IgD-negative memory B cell (primary cell): Measurements from ENCODE around the gene NDST4. TPM values are rescaled to one million over a fixed set of nuclear protein-coding genes. Genes with fewer than 3 reads are reported as not detected.

Source experiments
- H3K27ac Mint-ChIP-seq, 3 donors: one replicate each; pipeline ENCODE4 v1.8.0; 2020 to 2022; ENCODE audit warnings: mild to moderate bottlenecking in 3 of 3, mixed read lengths in 3 of 3, moderate library complexity in 1 of 3
- H3K27me3 Mint-ChIP-seq: one replicate; pipeline ENCODE4 v1.8.0; 2021; ENCODE audit warnings: mixed read lengths
- H3K36me3 Mint-ChIP-seq: one replicate; pipeline ENCODE4 v1.8.0; 2020; ENCODE audit warnings: mild to moderate bottlenecking, mixed read lengths
- H3K4me1 Mint-ChIP-seq, 3 donors: one replicate each; pipeline ENCODE4 v1.8.0; 2020 to 2022; ENCODE audit warnings: mixed read lengths in 3 of 3, mild to moderate bottlenecking in 1 of 3
- H3K4me3 Mint-ChIP-seq, 4 donors: one replicate each; pipeline ENCODE4 v1.8.0; 2020 to 2022; ENCODE audit warnings: mild to moderate bottlenecking in 4 of 4, mixed read lengths in 4 of 4, moderate library complexity in 3 of 4
- H3K9me3 Mint-ChIP-seq, 3 donors: one replicate each; pipeline ENCODE4 v1.8.0; 2020 to 2021; ENCODE audit warnings: mixed read lengths in 3 of 3, mild to moderate bottlenecking in 1 of 3
- polyA plus RNA-seq: library from polyadenylated mRNA; unstranded; fragments of 300-500 nt; fragmentation: Illumina TruSeq; gene quantifications from one replicate; pipeline ENCODE4 v1.2.3, GENCODE V29; 2021

NDST4 gene
- polyA plus RNA-seq, 1 donor from 2014 or later, result not detected

DNA sequence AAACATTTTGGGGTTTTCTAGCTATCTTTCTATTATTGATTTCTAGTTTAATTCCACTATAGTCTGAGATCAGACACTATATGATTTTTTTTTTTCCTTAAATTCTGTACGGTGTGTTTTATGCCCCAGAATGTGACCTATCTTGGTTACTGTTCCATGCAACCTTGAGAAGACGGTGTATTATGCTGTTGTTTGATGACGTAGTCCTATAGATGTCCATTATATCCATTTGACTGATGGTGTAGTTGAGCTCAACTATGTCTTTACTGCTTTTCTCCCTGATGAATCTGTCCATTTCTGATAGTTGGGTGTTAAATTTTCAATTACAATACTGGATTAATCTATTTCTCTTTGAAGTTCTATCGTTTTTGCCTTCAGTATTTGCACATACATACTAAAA lies 212.5 kb downstream of the NDST4 start:
- no peak overlapping the region for H3K27ac Mint-ChIP-seq
- H3K4me1 Mint-ChIP-seq, result no peaks in the 10 kb centered on the region
- H3K9me3 Mint-ChIP-seq, result no peaks in the 10 kb centered on the region
- H3K27me3 Mint-ChIP-seq, result no peaks in the 10 kb centered on the region
- no peak overlapping the region for H3K4me3 Mint-ChIP-seq
- no peaks in the 10 kb centered on the region for H3K36me3 Mint-ChIP-seq

DNA sequence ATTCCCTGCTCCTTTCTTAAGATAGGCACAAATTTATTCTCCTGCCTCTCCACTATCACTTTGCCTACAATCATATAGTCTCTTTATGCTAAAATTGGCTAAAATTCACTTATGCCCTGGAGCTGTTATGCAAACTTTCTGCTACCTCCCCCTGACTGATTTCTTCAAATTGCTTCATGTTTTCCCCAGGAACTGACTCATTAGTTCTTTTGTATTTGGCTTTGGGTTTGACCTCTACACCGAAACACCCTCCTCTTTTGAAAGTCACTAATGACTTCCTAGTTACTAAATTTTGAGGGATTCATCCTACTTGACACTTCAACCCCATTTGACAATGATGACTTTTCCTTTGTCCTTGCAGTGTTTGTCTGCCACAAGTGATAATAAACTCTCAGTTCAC lies 222.6 kb downstream of the NDST4 start:
- H3K36me3 Mint-ChIP-seq, result no peaks in the 10 kb centered on the region
- H3K27ac Mint-ChIP-seq, result no peak overlapping the region
- peaks cover 0 to 3% (median 0%) of the 10 kb centered on the region in 3 donors for H3K9me3 Mint-ChIP-seq
- no peaks in the 10 kb centered on the region for H3K4me1 Mint-ChIP-seq
- H3K4me3 Mint-ChIP-seq, result no peak overlapping the region
- H3K27me3 Mint-ChIP-seq, result no peaks in the 10 kb centered on the region

DNA sequence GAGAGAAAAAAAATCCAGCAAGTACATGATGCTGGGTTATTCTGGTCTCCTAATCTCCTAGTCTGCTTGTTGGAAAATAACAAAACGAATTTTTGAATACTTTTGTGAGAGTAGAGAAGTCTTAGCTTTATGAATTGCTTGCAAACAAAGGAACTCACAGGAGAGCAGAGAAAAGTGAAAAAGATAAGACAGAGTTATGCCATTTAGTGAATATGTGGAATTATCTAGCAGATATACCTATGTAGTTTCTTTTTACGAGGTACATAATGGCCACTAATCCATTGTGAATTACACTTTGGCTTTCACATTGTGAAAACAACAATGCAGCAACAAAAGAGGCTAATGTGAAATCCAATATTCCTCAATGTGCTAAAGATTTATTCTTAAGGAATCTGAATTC lies 226.7 kb downstream of the NDST4 start:
- no peaks in the 10 kb centered on the region for H3K27me3 Mint-ChIP-seq
- no peak overlapping the region for H3K4me3 Mint-ChIP-seq
- H3K27ac Mint-ChIP-seq, result no peak overlapping the region
- no peaks in the 10 kb centered on the region for H3K4me1 Mint-ChIP-seq
- no peaks in the 10 kb centered on the region for H3K9me3 Mint-ChIP-seq
- no peaks in the 10 kb centered on the region for H3K36me3 Mint-ChIP-seq

DNA sequence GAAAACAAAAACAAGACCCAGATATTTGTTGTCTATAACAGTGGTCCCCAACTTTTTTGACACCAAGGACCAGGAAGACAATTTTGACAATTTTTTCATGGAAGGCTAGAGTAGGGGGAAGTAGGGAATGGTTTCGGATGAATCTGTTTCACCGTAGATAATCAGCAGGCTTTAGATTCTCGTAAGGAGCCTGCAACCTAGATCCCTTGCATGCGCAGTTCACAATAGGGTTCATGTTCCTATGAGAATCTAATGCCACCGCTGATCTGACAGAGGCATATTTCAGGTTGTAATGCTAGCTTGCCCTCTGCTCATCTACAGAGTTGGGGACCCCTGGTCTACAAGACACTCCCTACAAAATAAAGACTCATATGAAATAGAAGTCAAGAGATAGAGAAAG lies 229.8 kb downstream of the NDST4 start:
- no peak overlapping the region for H3K27ac Mint-ChIP-seq
- H3K36me3 Mint-ChIP-seq, result no peaks in the 10 kb centered on the region
- no peaks in the 10 kb centered on the region for H3K27me3 Mint-ChIP-seq
- no peak overlapping the region for H3K4me3 Mint-ChIP-seq
- H3K4me1 Mint-ChIP-seq, result no peaks in the 10 kb centered on the region
- H3K9me3 Mint-ChIP-seq, result no peaks in the 10 kb centered on the region

DNA sequence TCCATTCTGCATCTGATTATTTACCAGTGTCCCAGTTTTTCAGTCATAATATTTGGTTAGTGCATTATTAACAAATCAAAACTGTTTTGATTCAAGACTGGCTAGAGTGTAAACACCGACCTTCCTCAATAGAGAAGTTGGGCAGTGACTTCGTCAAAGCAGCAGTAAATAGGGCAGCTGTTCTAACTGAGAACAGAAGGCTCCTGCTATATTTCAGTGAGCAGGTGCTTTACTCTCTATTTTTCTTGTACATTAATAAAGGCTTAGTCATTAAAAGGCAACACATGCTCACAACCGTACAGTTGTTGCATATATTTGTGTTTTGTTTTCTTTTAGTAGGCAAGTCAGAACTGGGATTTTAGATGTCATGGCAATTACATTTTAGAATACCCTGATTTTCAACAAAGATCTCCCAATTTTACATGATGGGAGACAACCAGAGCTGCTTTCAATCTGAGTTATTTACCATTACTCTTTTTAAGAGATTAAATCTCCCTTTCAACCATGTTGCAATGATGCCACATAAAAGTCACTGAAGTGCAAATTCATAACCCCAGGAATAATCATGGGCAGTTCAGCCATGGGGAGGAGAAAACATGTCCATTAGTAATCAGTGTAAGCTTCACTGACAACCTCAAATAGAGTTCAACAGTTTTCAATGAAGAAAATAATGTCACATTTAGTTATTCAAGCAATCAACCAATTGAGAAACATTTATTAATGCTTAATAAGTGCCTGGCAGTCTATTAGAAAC lies 233.3 kb downstream of the NDST4 start:
- Mint-ChIP-seq H3K4me1 (no peaks in the 10 kb centered on the region), H3K4me3 (no peak overlapping the region), H3K27ac (no peak overlapping the region), H3K27me3 (no peaks in the 10 kb centered on the region), H3K9me3 (no peaks in the 10 kb centered on the region), H3K36me3 (no peaks in the 10 kb centered on the region)

DNA sequence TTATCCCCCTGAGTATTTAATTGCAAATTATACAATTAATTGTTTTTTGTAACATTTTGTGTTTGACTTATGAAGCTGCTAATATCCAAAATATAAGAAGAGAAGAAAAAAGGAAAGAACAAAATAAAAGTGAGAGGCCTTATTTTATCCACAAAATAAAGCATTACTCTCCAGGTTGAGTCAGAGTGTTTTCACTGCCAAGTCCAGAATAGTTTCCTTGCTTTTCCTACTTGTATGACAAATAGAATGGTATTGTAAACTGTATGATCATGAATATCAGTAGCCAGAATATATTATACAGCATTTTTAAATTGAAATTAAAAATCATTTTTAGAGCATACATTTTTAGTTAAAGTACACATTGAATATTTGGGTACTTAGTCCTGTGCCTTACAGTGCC lies 237.8 kb downstream of the NDST4 start:
- no peak overlapping the region for H3K27ac Mint-ChIP-seq
- H3K4me1 Mint-ChIP-seq, result no peaks in the 10 kb centered on the region

DNA sequence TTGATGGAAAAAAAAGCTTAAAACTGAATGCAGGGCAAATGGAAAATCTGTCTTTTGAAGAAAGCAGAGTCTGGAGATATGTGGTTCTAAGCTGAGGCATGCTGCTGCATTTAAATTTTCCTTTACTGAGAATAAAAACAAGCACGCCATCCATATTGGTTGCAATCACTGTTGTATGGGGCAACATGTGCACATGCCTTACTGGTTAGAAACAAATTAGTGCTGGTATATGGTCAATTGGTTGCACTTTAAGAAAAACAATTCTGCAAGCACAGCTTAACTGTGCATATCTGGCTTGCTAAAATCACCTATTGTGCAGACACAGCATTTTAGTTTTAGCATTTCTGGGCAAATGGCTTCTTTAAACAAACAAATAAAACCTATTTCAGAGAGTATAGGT lies 239.1 kb downstream of the NDST4 start:
- Mint-ChIP-seq H3K27me3 (no peaks in the 10 kb centered on the region), H3K27ac (no peak overlapping the region), H3K4me1 (no peaks in the 10 kb centered on the region), H3K4me3 (no peak overlapping the region), H3K36me3 (no peaks in the 10 kb centered on the region), H3K9me3 (no peaks in the 10 kb centered on the region)

More for the DNA sequence above, 237.8 kb downstream of the NDST4 start:
- no peaks in the 10 kb centered on the region for H3K9me3 Mint-ChIP-seq
- no peak overlapping the region for H3K4me3 Mint-ChIP-seq
- H3K36me3 Mint-ChIP-seq, result no peaks in the 10 kb centered on the region
- no peaks in the 10 kb centered on the region for H3K27me3 Mint-ChIP-seq

DNA sequence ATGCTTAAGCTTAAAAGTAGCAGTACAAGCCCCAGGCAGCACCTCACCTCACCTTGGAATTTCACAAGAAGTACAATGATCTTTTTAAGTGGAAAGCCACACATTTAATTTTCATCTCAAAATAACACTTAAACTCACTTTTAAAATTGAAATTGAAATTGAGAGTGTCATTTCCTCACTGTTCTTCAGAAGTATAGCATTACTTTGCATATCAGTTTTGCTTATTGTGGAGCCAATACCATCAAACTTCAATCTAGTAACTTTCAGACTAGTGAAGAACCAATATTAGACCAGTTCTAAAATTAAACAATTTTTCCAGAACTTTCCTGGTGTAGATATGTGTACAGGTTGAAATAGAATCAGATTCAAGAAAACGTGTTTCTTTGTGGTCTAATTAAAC lies 242.4 kb downstream of the NDST4 start:
- H3K27me3 Mint-ChIP-seq, result no peaks in the 10 kb centered on the region
- H3K4me3 Mint-ChIP-seq, result no peak overlapping the region
- no peaks in the 10 kb centered on the region for H3K9me3 Mint-ChIP-seq
- H3K36me3 Mint-ChIP-seq, result no peaks in the 10 kb centered on the region
- no peak overlapping the region for H3K27ac Mint-ChIP-seq
- no peaks in the 10 kb centered on the region for H3K4me1 Mint-ChIP-seq

DNA sequence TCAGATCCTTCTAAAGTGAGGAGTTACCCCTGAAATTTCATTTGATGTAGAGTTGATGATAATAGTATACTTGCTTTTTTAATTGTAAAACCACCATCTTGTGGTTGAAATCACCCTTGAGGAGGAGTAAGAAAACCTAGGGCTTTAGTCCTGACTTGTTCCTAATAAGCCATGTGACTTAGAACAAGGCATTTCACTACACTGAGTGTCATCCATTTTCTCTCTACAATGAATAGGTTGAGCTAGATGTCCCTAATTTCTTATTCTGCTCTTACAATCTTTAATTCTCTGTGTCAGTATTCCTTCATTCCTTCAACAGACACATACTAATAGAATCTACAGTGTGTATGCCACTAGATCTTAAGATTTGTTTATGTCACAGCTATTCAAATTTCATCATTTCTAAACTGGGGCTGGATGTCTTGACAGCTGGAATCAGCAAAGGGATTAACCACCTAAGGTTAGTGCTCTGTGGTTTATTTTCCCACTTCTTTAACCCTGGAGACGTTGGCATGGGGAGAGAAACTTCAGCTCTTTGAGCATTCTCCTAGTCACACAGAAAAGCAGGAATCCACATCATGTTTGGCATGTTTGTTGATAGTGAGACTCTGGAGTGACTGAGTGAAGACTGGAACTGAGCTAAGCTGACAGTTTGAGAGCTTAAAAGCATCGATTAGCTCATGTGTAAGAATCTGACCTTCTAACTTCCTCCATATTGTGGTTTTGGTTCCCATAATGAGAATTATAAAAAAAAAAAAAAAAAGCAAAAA lies 246.3 kb downstream of the NDST4 start:
- no peaks in the 10 kb centered on the region for H3K27me3 Mint-ChIP-seq
- H3K36me3 Mint-ChIP-seq, result no peaks in the 10 kb centered on the region
- no peaks in the 10 kb centered on the region for H3K4me1 Mint-ChIP-seq
- no peak overlapping the region for H3K27ac Mint-ChIP-seq
- H3K9me3 Mint-ChIP-seq, result peaks cover 0 to 1% (median 0%) of the 10 kb centered on the region in 3 donors
- no peak overlapping the region for H3K4me3 Mint-ChIP-seq

DNA sequence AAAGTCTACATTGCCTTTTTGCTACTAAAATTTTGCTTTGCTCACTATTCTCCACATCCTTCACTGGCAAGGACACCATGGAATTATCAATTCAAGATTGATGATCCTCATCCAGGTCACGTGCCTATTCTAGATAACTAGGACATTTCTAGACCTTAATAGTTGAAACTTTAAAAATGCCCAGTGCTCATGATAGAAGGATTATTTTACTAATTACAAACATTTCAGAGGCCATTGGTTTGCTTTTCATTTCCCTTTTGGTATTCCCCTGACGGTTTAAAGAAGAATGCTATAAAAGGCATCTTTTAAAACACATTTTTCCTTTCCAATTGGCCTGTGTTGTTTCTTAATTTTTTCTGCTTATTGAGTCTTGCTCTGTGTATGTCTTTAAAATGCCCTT lies 249.4 kb downstream of the NDST4 start:
- Mint-ChIP-seq H3K36me3 (no peaks in the 10 kb centered on the region), H3K9me3 (peaks cover 0 to 1% (median 0%) of the 10 kb centered on the region in 3 donors), H3K4me1 (no peaks in the 10 kb centered on the region), H3K27me3 (no peaks in the 10 kb centered on the region), H3K27ac (no peak overlapping the region), H3K4me3 (no peak overlapping the region)

DNA sequence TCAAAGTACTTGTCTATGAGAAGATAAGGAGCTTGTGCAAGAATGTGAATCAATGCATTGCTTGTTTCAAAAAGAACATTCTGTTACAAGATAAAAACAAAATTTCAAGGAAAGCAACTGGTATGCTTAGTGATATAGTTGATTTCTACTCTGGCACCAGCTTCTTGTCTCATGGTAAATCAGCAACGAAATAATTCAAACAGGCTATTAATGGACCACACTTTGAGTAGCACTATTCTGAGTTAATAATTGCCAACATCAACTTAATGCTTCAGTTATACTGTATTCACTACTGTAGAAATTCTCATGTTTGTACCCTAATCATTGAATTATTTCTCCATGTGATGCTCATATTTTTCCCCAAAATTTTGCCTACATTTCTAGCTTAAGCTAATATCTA lies 252.6 kb downstream of the NDST4 start:
- Mint-ChIP-seq H3K27me3 (no peaks in the 10 kb centered on the region), H3K4me1 (no peaks in the 10 kb centered on the region), H3K4me3 (no peak overlapping the region), H3K9me3 (peaks cover 0 to 1% (median 0%) of the 10 kb centered on the region in 3 donors), H3K36me3 (no peaks in the 10 kb centered on the region), H3K27ac (no peak overlapping the region)

DNA sequence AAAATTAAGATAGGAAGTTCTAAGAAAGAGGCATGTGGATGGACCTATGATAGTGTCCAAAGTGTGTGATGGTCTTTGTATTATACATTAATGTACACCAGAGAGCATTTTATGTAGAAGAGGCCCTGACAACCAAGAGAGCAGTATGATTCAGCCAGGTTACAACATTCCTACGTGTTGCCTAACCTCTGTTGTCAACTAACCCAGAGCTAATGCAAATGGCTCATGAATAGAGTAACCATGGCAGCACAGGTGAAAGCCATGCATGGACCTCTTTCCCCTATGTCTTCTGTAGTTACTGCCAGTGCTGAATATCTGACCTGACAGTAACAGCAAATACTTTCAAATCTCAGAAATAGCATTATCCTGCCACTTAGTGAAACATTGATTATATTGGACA lies 255.6 kb downstream of the NDST4 start:
- no peaks in the 10 kb centered on the region for H3K4me1 Mint-ChIP-seq
- H3K27ac Mint-ChIP-seq, result no peak overlapping the region
- no peak overlapping the region for H3K4me3 Mint-ChIP-seq
- no peaks in the 10 kb centered on the region for H3K27me3 Mint-ChIP-seq
- H3K36me3 Mint-ChIP-seq, result no peaks in the 10 kb centered on the region
- peaks cover 0 to 10% (median 0%) of the 10 kb centered on the region in 3 donors for H3K9me3 Mint-ChIP-seq

DNA sequence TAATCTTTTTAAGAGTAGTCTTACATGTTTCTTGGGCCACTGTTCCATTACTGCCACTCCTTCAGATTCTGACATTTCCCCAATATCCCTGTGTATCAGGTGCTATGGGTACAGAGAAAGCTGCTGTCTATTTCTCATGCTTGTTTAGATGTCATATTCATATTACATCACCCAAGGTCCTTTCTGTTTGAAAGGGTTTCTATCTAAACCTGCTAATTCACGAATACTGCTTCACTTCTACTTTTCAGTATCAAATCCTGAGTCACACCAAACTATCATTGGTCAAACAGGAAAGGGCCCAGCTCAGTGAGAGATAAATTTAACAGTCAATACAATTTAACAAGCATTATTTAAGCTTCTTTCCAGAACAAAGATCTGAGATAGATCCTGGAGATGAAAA lies 273.4 kb downstream of the NDST4 start:
- Mint-ChIP-seq H3K9me3 (peaks cover 0 to 2% (median 2%) of the 10 kb centered on the region in 3 donors), H3K36me3 (peaks cover 2% of the 10 kb centered on the region), H3K4me3 (no peak overlapping the region), H3K4me1 (no peaks in the 10 kb centered on the region), H3K27me3 (no peaks in the 10 kb centered on the region), H3K27ac (no peak overlapping the region)

DNA sequence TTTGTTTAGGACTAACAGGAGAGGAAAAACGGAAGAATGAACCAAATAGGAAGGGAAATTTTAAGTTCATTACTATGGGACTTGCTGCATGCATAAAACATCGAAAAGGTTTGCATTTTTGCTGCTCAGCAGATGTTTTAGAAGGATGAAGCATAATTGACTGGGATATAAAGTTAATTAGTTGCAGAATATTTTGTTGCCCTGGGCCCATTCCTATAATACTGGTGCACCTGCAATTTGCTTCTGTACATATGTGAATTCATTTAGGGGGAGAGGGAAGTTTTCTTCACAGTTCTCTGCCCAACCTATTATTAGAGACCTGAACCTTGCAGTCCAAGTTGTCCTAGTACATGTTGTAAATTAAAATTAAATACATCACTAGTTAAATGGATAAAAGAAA lies 282.8 kb downstream of the NDST4 start:
- H3K27ac Mint-ChIP-seq, result no peak overlapping the region
- peaks cover 2% of the 10 kb centered on the region for H3K36me3 Mint-ChIP-seq
- H3K27me3 Mint-ChIP-seq, result no peaks in the 10 kb centered on the region
- no peaks in the 10 kb centered on the region for H3K9me3 Mint-ChIP-seq
- H3K4me3 Mint-ChIP-seq, result no peak overlapping the region
- H3K4me1 Mint-ChIP-seq, result no peaks in the 10 kb centered on the region

DNA sequence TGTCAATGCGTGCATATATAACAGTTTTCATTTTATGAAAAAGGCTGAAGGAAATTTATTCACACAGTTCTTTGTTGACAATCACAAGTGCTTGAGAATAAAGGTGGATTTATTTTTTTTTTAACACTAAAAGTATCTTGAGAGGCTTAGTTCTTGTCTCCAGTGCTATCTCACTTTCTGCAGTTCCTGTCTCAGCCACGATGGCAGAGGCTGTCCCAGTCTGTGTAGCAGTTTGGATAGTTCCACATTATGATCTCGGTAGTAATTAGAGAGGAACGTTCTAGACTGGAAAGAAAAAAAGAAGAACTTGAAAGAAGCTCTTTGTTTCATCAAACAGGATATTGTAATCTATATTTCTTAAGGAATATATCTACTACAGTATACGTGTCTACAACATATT lies 285.8 kb downstream of the NDST4 start:
- Mint-ChIP-seq H3K4me1 (no peaks in the 10 kb centered on the region), H3K27me3 (no peaks in the 10 kb centered on the region), H3K36me3 (no peaks in the 10 kb centered on the region)

DNA sequence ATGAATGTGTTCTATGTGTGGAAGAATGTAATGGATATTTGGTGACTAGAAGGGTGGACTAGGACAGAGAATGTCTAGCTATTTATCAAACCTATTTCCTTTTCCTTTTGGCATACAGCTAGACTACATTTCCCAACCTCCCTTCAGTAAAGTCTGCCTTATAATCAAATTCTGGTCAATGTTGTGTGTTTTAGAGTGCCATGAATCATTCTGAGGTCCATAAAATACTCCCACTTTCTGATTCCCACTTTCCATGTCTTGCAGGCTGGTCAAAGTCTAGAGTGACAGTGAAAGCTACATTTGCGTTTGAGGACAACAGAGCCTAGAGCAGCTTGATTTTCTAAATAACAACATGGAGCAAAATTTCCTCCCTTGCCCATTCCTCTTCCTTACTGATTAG lies 297.7 kb downstream of the NDST4 start:
- Mint-ChIP-seq H3K36me3 (no peaks in the 10 kb centered on the region), H3K9me3 (no peaks in the 10 kb centered on the region), H3K27me3 (peaks cover 2% of the 10 kb centered on the region), H3K27ac (no peak overlapping the region), H3K4me1 (no peaks in the 10 kb centered on the region), H3K4me3 (no peak overlapping the region)

More for the DNA sequence above, 285.8 kb downstream of the NDST4 start:
- Mint-ChIP-seq H3K9me3 (no peaks in the 10 kb centered on the region), H3K27ac (no peak overlapping the region), H3K4me3 (no peak overlapping the region)
